Immature natural killer cell (primary cell): ENCODE measurements around the gene PLIN4. TPM values are rescaled to one million over a fixed set of nuclear protein-coding genes. Genes with fewer than 3 reads are reported as not detected.

ENCODE experiments used
- DNase-seq, 3 donors: peaks; one replicate each; pipeline ENCODE4 v3.0.0; 2022; ENCODE audit warnings: mixed read lengths in 1 of 3
- H3K27ac Mint-ChIP-seq, 6 donors: one replicate each; pipeline ENCODE4 v1.8.0; 2020; ENCODE audit warnings: mixed read lengths in 6 of 6, mild to moderate bottlenecking in 5 of 6, inconsistent platforms in 4 of 6, moderate library complexity in 3 of 6
- H3K27me3 Mint-ChIP-seq, 3 donors: one replicate each; pipeline ENCODE4 v1.8.0; 2020 to 2021; ENCODE audit warnings: low read depth in 3 of 3, mild to moderate bottlenecking in 3 of 3, mixed read lengths in 3 of 3, moderate library complexity in 3 of 3, inconsistent platforms in 1 of 3
- H3K36me3 Mint-ChIP-seq, 3 donors: one replicate each; pipeline ENCODE4 v1.8.0; 2020; ENCODE audit warnings: mixed read lengths in 3 of 3, inconsistent platforms in 2 of 3, mild to moderate bottlenecking in 2 of 3
- H3K4me1 Mint-ChIP-seq, 2 donors: one replicate each; pipeline ENCODE4 v1.8.0; 2020; ENCODE audit warnings: inconsistent platforms in 2 of 2, mild to moderate bottlenecking in 2 of 2, mixed read lengths in 2 of 2, moderate library complexity in 1 of 2
- H3K4me3 Mint-ChIP-seq, 5 donors: one replicate each; pipeline ENCODE4 v1.8.0; 2020; ENCODE audit warnings: mild to moderate bottlenecking in 5 of 5, mixed read lengths in 5 of 5, inconsistent platforms in 3 of 5, moderate library complexity in 3 of 5
- H3K9me3 Mint-ChIP-seq, 6 donors: one replicate each; pipeline ENCODE4 v1.8.0; 2020; ENCODE audit warnings: mild to moderate bottlenecking in 6 of 6, mixed read lengths in 6 of 6, inconsistent platforms in 4 of 6, moderate library complexity in 3 of 6
- polyA plus RNA-seq, 3 donors: library from polyadenylated mRNA; unstranded; fragments of 300-500 nt; fragmentation: Illumina TruSeq; gene quantifications; one replicate each; pipeline ENCODE4 v1.2.3, GENCODE V29; 2021

The PLIN4 gene
- polyA plus RNA-seq, 3 donors from 2014 or later: 0.03 to 0.20 TPM; not detected in 1

DNA sequence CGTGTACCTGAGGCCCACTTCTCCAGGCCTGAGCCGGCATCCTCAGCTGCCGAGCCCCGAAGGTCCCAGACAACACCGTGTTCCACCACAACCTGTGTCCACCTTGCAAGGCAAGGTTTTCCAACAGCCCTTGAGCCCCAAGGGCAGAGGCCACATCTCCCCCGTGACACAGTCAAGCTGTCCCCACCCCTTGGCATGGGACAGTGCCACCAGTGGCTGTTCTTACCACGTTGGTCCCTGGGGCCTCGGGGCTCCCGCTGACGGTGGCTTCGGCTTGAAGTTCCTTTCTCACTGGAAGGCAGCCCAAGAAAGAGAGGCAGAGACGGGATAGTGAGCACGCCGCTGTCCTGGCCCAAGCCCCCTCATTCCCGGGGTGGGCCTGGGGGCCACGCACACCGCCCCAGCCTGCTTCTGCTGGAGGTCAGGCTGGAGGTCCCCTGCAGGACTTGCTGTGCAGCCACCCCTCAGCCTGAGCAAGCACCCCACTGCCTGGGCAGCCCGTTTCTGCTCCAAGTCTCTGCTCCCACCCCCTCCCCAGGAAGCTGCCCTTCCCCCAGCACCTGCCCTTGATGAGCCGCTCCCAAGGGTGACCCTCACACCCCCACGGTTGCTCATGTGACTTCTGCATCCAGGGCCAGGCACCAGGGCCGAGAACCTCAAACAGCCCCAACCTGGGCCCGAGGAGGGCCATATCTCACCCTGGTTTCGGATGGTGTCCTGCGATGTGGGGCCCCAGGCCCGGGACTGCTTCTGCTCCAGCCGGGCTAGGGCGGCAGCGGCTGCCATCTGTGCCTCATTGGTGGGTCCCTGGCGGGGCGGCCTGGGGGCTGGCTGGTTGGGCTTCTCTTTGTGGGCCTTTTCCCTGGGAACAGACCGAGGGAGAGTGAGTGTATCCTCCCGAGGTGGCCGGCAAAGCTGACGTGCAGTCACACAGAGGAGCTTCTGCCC lies 64.8 kb downstream of the PLIN4 start:
- no peaks in the 10 kb centered on the region for H3K9me3 Mint-ChIP-seq
- H3K4me3 Mint-ChIP-seq: no peak overlapping the region
- H3K4me1 Mint-ChIP-seq: peaks cover 19 to 25% of the 10 kb centered on the region in 2 donors
- peaks cover 0 to 13% (median 3%) of the 10 kb centered on the region in 3 donors for H3K36me3 Mint-ChIP-seq
- no peak overlapping the region for H3K27ac Mint-ChIP-seq
- DNase-seq: no peak
- H3K27me3 Mint-ChIP-seq: peaks cover 9 to 11% (median 9%) of the 10 kb centered on the region in 3 donors

GRCh38 chr19:4452230-4452990 lies 65.9 kb downstream of the PLIN4 start:
- Mint-ChIP-seq H3K9me3 (no peaks in the 10 kb centered on the region), H3K36me3 (peaks cover 0 to 13% (median 3%) of the 10 kb centered on the region in 3 donors), H3K27ac (no peak overlapping the region)

More at GRCh38 chr19:4452230-4452990, 65.9 kb downstream of the PLIN4 start:
- no peak for DNase-seq
- Mint-ChIP-seq H3K4me1 (peaks cover 13 to 22% of the 10 kb centered on the region in 2 donors), H3K27me3 (peaks cover 5 to 6% (median 5%) of the 10 kb centered on the region in 3 donors), H3K4me3 (no peak overlapping the region)

Other genes starting within 250 kb of the PLIN4 start
- not detected for gene SHD, start 239.2 kb downstream of the PLIN4 start, polyA plus RNA-seq
- 100 to 1,000 TPM in 1 of 3 donors, 10 to 100 TPM in 2; 85.3 to 116 (median 86.1) TPM for gene TMIGD2, start 216.1 kb downstream of the PLIN4 start, polyA plus RNA-seq
- 10 to 100 TPM; 10.1 to 23.8 (median 12.8) TPM for gene FSD1, start 213.9 kb downstream of the PLIN4 start, polyA plus RNA-seq
- 1 to 10 TPM in 1 of 3 donors, under 1 TPM in 1, not detected in 1; 0.89 to 4.2 TPM for gene STAP2, start 179.7 kb downstream of the PLIN4 start, polyA plus RNA-seq
- 10 to 100 TPM in 2 of 3 donors, 1 to 10 TPM in 1; 9.0 to 13.4 (median 11.3) TPM for gene MPND, start 174.9 kb downstream of the PLIN4 start, polyA plus RNA-seq
- 10 to 100 TPM; 13.8 to 24.6 (median 18.4) TPM for gene SH3GL1, start 117.9 kb downstream of the PLIN4 start, polyA plus RNA-seq
- 1 to 10 TPM; 1.5 to 8.5 (median 2.9) TPM for gene CHAF1A, start 115.8 kb downstream of the PLIN4 start, polyA plus RNA-seq
- gene UBXN6, start 60.7 kb downstream of the PLIN4 start, polyA plus RNA-seq: 1 to 10 TPM; 4.7 to 8.3 (median 6.3) TPM
- 10 to 100 TPM in 2 of 3 donors, 1 to 10 TPM in 1; 7.3 to 32.5 (median 16.1) TPM for gene HDGFL2, start 46.2 kb downstream of the PLIN4 start, polyA plus RNA-seq
- not detected for gene PLIN5, start 16.7 kb upstream of the PLIN4 start, polyA plus RNA-seq
- not detected for gene LRG1, start 21.6 kb upstream of the PLIN4 start, polyA plus RNA-seq
- gene SEMA6B, start 41.2 kb upstream of the PLIN4 start, polyA plus RNA-seq: not detected
- gene TNFAIP8L1, start 121.0 kb upstream of the PLIN4 start, polyA plus RNA-seq: 10 to 100 TPM in 1 of 3 donors, 1 to 10 TPM in 2; 2.4 to 14.1 (median 5.2) TPM
- gene MYDGF, start 151.9 kb upstream of the PLIN4 start, polyA plus RNA-seq: 100 to 1,000 TPM; 207 to 245 (median 233) TPM
- 10 to 100 TPM; 17.8 to 81.6 (median 25.0) TPM for gene DPP9, start 205.4 kb upstream of the PLIN4 start, polyA plus RNA-seq